Liver (tissue), 9 donors: ENCODE data around the gene PELI3. TPM values are rescaled to one million over a fixed set of nuclear protein-coding genes. Genes with fewer than 3 reads are reported as not detected.

ENCODE experiments used
- DNase-seq: peaks from one replicate; pipeline ENCODE4 v3.0.0-alpha.2; 2017; ENCODE audit warnings: low spot score
- H3K27ac ChIP-seq, 2 donors: one replicate each; pipeline ENCODE4 v1.7.0; 2013; ENCODE audit warnings: inconsistent platforms in 2 of 2, low read length in 2 of 2, control low read depth in 1 of 2, low read depth in 1 of 2, mild to moderate bottlenecking in 1 of 2
- H3K27me3 ChIP-seq, 4 donors: one replicate each; pipeline versions ENCODE4 v1.6.1 to v1.7.0; 2013; ENCODE audit warnings: low read length in 3 of 4, inconsistent platforms in 1 of 4, mild to moderate bottlenecking in 1 of 4, moderate library complexity in 1 of 4; ENCODE audit not compliant: control insufficient read depth in 4 of 4, insufficient read depth in 4 of 4
- H3K36me3 ChIP-seq, 4 donors: one replicate each; pipeline versions ENCODE4 v1.6.1 to v1.7.0; 2013; ENCODE audit warnings: low read length in 3 of 4, mild to moderate bottlenecking in 3 of 4, low read depth in 1 of 4, moderate library complexity in 1 of 4; ENCODE audit not compliant: control insufficient read depth in 4 of 4, insufficient read depth in 3 of 4
- H3K4me1 ChIP-seq, 4 donors: one replicate each; pipeline versions ENCODE4 v1.6.1 to v1.7.0; 2013; ENCODE audit warnings: low read length in 3 of 4, mild to moderate bottlenecking in 3 of 4, moderate library complexity in 1 of 4; ENCODE audit not compliant: control insufficient read depth in 4 of 4, insufficient read depth in 4 of 4
- H3K4me3 ChIP-seq, 3 donors: one replicate each; pipeline versions ENCODE4 v1.6.1 to v1.7.0; 2013; ENCODE audit warnings: low read length in 3 of 3, control low read depth in 1 of 3, low read depth in 1 of 3, mild to moderate bottlenecking in 1 of 3
- H3K9ac ChIP-seq, 2 donors: one replicate each; pipeline ENCODE4 v1.7.0; 2013; ENCODE audit warnings: low read length in 2 of 2, mild to moderate bottlenecking in 2 of 2, moderate library complexity in 2 of 2, control low read depth in 1 of 2, low read depth in 1 of 2
- H3K9me3 ChIP-seq, 4 donors: one replicate each; pipeline versions ENCODE4 v1.6.1 to v1.7.0; 2013; ENCODE audit warnings: low read length in 3 of 4; ENCODE audit not compliant: control insufficient read depth in 4 of 4
- RAD21 ChIP-seq, 2 donors: IDR thresholded peaks; 2 replicates each; pipeline ENCODE4 v1.6.1; 2016; ENCODE audit warnings: antibody characterized with exemption in 2 of 2, mild to moderate bottlenecking in 2 of 2
- REST ChIP-seq: IDR thresholded peaks from 2 replicates; pipeline ENCODE4 v1.6.1; 2016; ENCODE audit warnings: antibody characterized with exemption, mild to moderate bottlenecking
- TAF1 ChIP-seq: conservative IDR thresholded peaks from 2 replicates; pipeline ENCODE4 v1.6.1; 2016; ENCODE audit warnings: antibody characterized with exemption, mild to moderate bottlenecking
- YY1 ChIP-seq: IDR thresholded peaks from 2 replicates; pipeline ENCODE4 v1.6.1; 2016; ENCODE audit warnings: antibody characterized with exemption, mild to moderate bottlenecking
- WGBS: extraction: QIAGEN DNeasy Blood & Tissue Kit; methylation state at CpG from one replicate; pipeline ENCODE4 v1.1.7; 2013; 5-methylcytosine and 5-hydroxymethylcytosine counted together
- polyA plus RNA-seq, 2 donors: library from polyadenylated mRNA; stranded (reverse) in 1 of 2; unstranded in 1 of 2; fragments of 200-250 nt in 1 of 2; fragments of >200 nt in 1 of 2; fragmentation: Nextera tagmentation in 1 of 2; extraction: Ambion mirVana in 1 of 2; gene quantifications; one replicate each; pipeline versions ENCODE4 v1.2.1 to v1.2.3, GENCODE V29; 2013 to 2015
- total RNA-seq, 2 donors: library from RNA; depleted of rRNA; stranded (reverse); fragments of >200 nt; gene quantifications; one replicate each; pipeline ENCODE4 v1.2.3, GENCODE V29; 2014
- TF ChIP-seq, protein P1 (sequence below): fragments of 150-350 bp; IDR thresholded peaks from 2 replicates; pipeline ENCODE4 v1.5.1; 2017; ENCODE audit warnings: improper control_type of control experiment, low read depth, low read length; ENCODE audit not compliant: missing input control
- TF ChIP-seq, protein P2 (sequence below): IDR thresholded peaks from 2 replicates; pipeline ENCODE4 v1.6.1; 2016; ENCODE audit warnings: antibody characterized with exemption
- donor health status: healthy.
- donor health status: healthy.
- donor health status: healthy.
- donor health status: healthy.
- donor health status: healthy.

Gene PELI3
- total and polyA plus RNA-seq, 4 donors = 1.7 to 5.4 (median 2.1) TPM

DNA sequence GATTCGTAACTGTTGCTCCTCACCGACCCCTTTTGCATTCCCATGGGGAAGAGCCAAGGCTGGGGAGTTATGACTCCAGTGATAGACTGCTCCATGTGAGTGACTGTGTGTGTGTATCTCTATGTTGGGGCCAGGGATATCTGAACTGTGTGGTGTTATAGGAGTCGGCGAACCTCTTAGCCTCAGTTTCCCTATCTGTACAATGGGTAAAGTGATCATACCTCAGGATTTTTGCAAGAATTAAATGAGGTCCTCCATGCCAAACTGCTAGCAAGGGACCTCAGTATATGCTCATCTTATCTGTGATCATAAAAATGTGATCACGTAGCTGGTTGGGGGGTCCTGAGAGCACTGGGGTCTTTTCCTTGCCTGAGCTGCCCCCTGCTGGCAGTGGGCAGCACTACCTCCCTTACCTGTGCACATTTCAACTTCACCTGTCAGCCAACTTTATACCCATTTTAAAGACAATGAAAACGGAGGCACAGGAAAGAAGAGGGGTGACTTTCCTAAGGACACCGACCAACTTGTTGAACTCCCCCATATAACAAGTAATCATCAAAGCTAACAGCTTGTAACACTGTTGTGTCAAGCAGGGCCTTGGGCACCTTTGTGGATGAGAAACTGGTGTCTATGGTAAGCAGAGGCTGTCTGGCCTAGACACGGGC lies 12.2 kb downstream of the PELI3 start:
- peak overlapping the region in 1 of 2 donors; percentile 76 for H3K27ac ChIP-seq
- 57% methylated on average over 8 of the region's 8 CpGs for WGBS
- peak overlapping the region in 2 of 3 donors; percentile 70 to 80 for H3K4me3 ChIP-seq
- H3K9ac ChIP-seq = peak overlapping the region in 1 of 2 donors; percentile 76
- no peaks in the 10 kb centered on the region for H3K9me3 ChIP-seq
- peaks cover 0 to 7% (median under 1%) of the 10 kb centered on the region in 4 donors for H3K36me3 ChIP-seq
- DNase-seq = peak; percentile 34
- no peaks in the 10 kb centered on the region for H3K27me3 ChIP-seq
- TF ChIP-seq YY1 = no peak
- TF ChIP-seq REST = peak; percentile 25
- TF ChIP-seq, protein P1, sequence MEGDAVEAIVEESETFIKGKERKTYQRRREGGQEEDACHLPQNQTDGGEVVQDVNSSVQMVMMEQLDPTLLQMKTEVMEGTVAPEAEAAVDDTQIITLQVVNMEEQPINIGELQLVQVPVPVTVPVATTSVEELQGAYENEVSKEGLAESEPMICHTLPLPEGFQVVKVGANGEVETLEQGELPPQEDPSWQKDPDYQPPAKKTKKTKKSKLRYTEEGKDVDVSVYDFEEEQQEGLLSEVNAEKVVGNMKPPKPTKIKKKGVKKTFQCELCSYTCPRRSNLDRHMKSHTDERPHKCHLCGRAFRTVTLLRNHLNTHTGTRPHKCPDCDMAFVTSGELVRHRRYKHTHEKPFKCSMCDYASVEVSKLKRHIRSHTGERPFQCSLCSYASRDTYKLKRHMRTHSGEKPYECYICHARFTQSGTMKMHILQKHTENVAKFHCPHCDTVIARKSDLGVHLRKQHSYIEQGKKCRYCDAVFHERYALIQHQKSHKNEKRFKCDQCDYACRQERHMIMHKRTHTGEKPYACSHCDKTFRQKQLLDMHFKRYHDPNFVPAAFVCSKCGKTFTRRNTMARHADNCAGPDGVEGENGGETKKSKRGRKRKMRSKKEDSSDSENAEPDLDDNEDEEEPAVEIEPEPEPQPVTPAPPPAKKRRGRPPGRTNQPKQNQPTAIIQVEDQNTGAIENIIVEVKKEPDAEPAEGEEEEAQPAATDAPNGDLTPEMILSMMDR = peak; percentile 62
- peak in 1 of 2 donors; percentile 65 for TF ChIP-seq RAD21 (IDR thresholded peaks at IDR 0.05)
- H3K4me1 ChIP-seq = peaks cover 2 to 16% (median 13%) of the 10 kb centered on the region in 4 donors

DNA sequence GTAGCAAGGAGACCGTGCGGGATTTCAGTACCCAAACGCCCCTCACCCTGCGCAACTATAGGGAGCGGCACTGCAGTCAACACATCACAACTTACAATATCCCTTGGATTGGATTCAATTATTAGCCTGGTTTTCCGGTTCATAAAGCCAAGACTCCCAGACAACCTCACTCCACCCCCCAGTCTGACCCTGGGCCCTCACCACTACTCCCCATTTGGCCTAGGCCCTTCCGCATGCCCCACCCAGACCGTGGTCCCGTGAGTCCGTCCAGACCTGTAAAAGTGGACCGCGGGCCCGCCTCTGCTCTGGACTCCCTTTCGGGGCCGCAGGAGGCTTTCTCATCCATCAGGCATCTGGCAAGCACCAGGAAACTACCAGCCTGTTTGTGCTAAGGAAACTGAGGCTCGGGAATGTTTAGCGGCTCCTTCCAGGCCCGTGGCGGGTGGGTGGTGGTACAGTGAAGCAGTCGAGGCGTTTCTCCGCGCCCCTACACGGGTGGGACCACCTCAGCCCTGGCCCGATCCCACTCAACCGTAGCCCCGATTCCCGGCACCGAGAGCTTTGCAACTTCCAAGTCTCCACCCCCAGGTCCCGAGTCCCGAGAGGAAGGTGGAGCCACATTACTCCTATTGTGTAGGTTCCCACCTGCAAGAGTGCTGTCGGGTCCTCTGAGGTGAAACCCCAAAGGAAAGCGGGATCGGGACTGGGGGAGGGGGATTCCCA lies 12.8 kb downstream of the PELI3 start:
- Histone ChIP-seq H3K9ac (peak overlapping the region; percentile 76 to 81), H3K36me3 (peaks cover 0 to 7% (median 2%) of the 10 kb centered on the region in 4 donors), H3K4me3 (peak overlapping the region; percentile 70 to 87 (median 80)), H3K4me1 (peaks cover 2 to 16% (median 13%) of the 10 kb centered on the region in 4 donors), H3K9me3 (no peaks in the 10 kb centered on the region), H3K27me3 (no peaks in the 10 kb centered on the region), H3K27ac (peak overlapping the region; percentile 76 to 87)
- 3% methylated on average over 34 of the region's 34 CpGs for WGBS
- TF ChIP-seq, protein P2, sequence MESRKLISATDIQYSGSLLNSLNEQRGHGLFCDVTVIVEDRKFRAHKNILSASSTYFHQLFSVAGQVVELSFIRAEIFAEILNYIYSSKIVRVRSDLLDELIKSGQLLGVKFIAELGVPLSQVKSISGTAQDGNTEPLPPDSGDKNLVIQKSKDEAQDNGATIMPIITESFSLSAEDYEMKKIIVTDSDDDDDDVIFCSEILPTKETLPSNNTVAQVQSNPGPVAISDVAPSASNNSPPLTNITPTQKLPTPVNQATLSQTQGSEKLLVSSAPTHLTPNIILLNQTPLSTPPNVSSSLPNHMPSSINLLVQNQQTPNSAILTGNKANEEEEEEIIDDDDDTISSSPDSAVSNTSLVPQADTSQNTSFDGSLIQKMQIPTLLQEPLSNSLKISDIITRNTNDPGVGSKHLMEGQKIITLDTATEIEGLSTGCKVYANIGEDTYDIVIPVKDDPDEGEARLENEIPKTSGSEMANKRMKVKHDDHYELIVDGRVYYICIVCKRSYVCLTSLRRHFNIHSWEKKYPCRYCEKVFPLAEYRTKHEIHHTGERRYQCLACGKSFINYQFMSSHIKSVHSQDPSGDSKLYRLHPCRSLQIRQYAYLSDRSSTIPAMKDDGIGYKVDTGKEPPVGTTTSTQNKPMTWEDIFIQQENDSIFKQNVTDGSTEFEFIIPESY = no peak
- no peak for TF ChIP-seq TAF1
- peak; percentile 47 for DNase-seq
